ENCODE results near the gene ZNF622. TPM values are rescaled to one million over a fixed set of nuclear protein-coding genes. Genes with fewer than 3 reads are reported as not detected.

ZNF622 gene
- total and polyA plus RNA-seq, 2 of the 13 experiments (the other 11 are each of a cell fraction or from before 2014, with no cell fraction given) = 12.1 to 44.7 TPM

DNA sequence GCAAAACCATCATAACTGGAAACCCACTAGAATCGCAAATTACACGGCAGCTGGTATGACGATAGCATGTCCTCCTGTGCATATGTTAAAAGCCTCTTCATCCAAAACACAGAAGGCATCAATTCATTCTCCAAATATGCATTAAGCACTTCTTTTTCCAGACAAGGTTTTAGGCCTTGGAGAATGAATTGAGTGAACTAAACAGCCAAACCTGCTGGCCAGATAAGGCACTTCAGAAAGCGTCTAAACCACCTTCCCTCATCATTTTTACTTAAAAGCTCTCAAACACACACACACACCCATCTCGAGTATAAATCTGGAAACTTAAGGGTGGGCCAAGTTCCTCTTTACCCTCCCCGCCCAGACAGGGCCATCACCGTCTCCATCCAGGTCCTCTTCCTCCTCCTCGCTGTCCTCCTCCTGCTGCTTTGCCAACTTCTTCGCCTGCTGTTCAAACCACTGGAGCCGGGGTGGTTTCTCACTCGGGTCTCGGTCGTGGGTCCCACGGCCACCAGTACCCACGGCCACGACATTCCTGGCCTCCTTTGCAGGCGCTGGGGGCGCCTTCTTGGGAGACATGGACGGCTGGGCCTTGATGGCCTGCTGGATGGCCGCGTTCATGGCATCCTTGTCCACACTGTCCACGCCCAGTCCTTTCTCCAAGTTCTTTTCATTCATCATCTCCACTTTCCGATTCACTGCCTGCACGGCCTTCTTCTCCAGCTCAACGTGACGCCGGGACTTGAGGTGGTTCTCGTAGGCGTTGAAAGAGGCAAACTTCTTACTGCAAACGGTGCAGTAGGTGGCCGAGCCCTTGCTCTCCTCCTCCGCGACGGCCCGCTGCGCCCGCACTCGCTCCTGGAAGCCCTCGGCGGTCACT is 696 bp downstream of the ZNF622 start:
- no peak overlapping the region for H2AFZ ChIP-seq (ENCODE audit: low read length)
- peak overlapping the region; percentile 96 for H3K9ac ChIP-seq (ENCODE audit: insufficient read depth, low read depth, low read length)
- H4K20me1 ChIP-seq (ENCODE audit: insufficient read depth, low read length) = peaks cover 10% of the 10 kb centered on the region; the same call in 1 of the 2 replicates
- WGBS (ENCODE audit: low lambda C conversion rate) = 5% methylated on average over 32 of the region's 40 CpGs
- ChIA-PET POLR2A (no interaction called here), CTCF (ENCODE audit: low intra/inter-chr PET ratio, low total read pairs) (no interaction called here)
- DNase-seq (ENCODE audit: low spot score) = no peak
- H3K27me3 ChIP-seq (ENCODE audit: control insufficient read depth in 1 of 2, insufficient read depth in 2 of 2, low read length in 2 of 2) = no peaks in the 10 kb centered on the region; a peak in 1 of 5 replicates
- H3K4me3 ChIP-seq (replicated peaks in 1 of 3; ENCODE audit: insufficient read depth in 1 of 3, low read depth in 2 of 3, low read length in 3 of 3) = peak overlapping the region; percentile 76 to 99 (median 97)
- TSS peak; percentile 78 for BruUV-seq (replicated peaks)
- H3K4me2 ChIP-seq (ENCODE audit: low read depth, low read length) = peak overlapping the region; percentile 74
- H3K79me2 ChIP-seq (ENCODE audit: insufficient read depth, low read length) = peaks cover 45% of the 10 kb centered on the region
- H3K27ac ChIP-seq (ENCODE audit: extremely low read length, insufficient read depth, low read length) = peak overlapping the region; percentile 89
- in situ Hi-C loops (cut with HindIII; ENCODE audit: extremely low pct_ligation_motif_present, low pct_unique_long_range_greater_than_20kb) (no loop called here), intact Hi-C loops (cut with micrococcal nuclease; ENCODE audit: unreplicated experiment) (loop anchor here (1.0 to 10.0 kb wide), 3 partner anchors 9 to 270 kb away; no protein-coding TSS in a partner anchor)
- ATAC-seq = peak; percentile 12
- no peak for FAIRE-seq
- no peaks in the 10 kb centered on the region for H3K9me3 ChIP-seq (ENCODE audit: low read length)
- peaks cover 11 to 34% of the 10 kb centered on the region in 2 experiments; a peak in 4 of 5 replicates for H3K36me3 ChIP-seq (replicated peaks in 1 of 2; ENCODE audit: control insufficient read depth in 1 of 2, insufficient read depth in 2 of 2, low read length in 2 of 2)
- peaks cover 56% of the 10 kb centered on the region for H3K4me1 ChIP-seq (ENCODE audit: insufficient read depth, low read length)
- TF ChIP-seq ZNF263 (CRISPR knock-in tag; IDR thresholded peaks at IDR 0.05) (peak; percentile 70), NR1H2 (CRISPR knock-in tag; IDR thresholded peaks at IDR 0.05; ENCODE audit: borderline replicate concordance, low read depth) (0 out of 2 replicates have a peak, but pooled peaks have one; percentile 33), ZFP37 (CRISPR knock-in tag; IDR thresholded peaks at IDR 0.05; ENCODE audit: borderline replicate concordance) (peak; percentile 4; the same call in 1 of the 2 replicates), ZNF678 (CRISPR knock-in tag; IDR thresholded peaks at IDR 0.05) (0 out of 2 replicates have a peak, but pooled peaks have one; percentile 32), HOXA5 (CRISPR knock-in tag; IDR thresholded peaks at IDR 0.05) (0 out of 2 replicates have a peak, but pooled peaks have one; percentile 3), ZNF562 (CRISPR knock-in tag; IDR thresholded peaks at IDR 0.05; ENCODE audit: borderline replicate concordance) (peak; percentile 55; the same call in 1 of the 2 replicates), SMYD3 (CRISPR knock-in tag; IDR thresholded peaks at IDR 0.05) (0 out of 2 replicates have a peak, but pooled peaks have one; percentile 13), SATB2 (CRISPR knock-in tag; IDR thresholded peaks at IDR 0.05) (0 out of 2 replicates have a peak, but pooled peaks have one; percentile 10), ZFYVE20 (CRISPR knock-in tag; IDR thresholded peaks at IDR 0.05; ENCODE audit: borderline replicate concordance, low read depth) (0 out of 2 replicates have a peak, but pooled peaks have one; percentile 63), ZNF383 (CRISPR knock-in tag; IDR thresholded peaks at IDR 0.05; ENCODE audit: borderline replicate concordance) (0 out of 2 replicates have a peak, but pooled peaks have one; percentile 75), HOXA9 (CRISPR knock-in tag; IDR thresholded peaks at IDR 0.05; ENCODE audit: borderline replicate concordance) (0 out of 2 replicates have a peak, but pooled peaks have one; percentile 11), TMF1 (CRISPR knock-in tag; IDR thresholded peaks at IDR 0.05; ENCODE audit: low read depth) (0 out of 2 replicates have a peak, but pooled peaks have one; percentile 46), ZC3H13 (CRISPR knock-in tag; IDR thresholded peaks at IDR 0.05) (peak; percentile 58; the same call in 1 of the 2 replicates), ZNF501 (CRISPR knock-in tag; IDR thresholded peaks at IDR 0.05) (no peak), ETV6 (CRISPR knock-in tag; conservative IDR thresholded peaks at IDR 0.05) (no peak; the same call in 1 of the 2 replicates), ZNF101 (CRISPR knock-in tag; IDR thresholded peaks at IDR 0.05; ENCODE audit: borderline replicate concordance, low read depth) (0 out of 2 replicates have a peak, but pooled peaks have one; percentile 70), HNRNPLL (IDR thresholded peaks at IDR 0.05; ENCODE audit: low read depth, low read length, poor library complexity, severe bottlenecking) (no peak), ZNF780A (CRISPR knock-in tag; IDR thresholded peaks at IDR 0.05) (0 out of 2 replicates have a peak, but pooled peaks have one; percentile 18), MTA1 (CRISPR knock-in tag; IDR thresholded peaks at IDR 0.05; ENCODE audit: borderline replicate concordance) (0 out of 2 replicates have a peak, but pooled peaks have one; percentile 63), ZNF891 (CRISPR knock-in tag; IDR thresholded peaks at IDR 0.05) (0 out of 2 replicates have a peak, but pooled peaks have one; percentile 16), ETV5 (CRISPR knock-in tag; IDR thresholded peaks at IDR 0.05; ENCODE audit: borderline replicate concordance) (no peak), GTF3A (CRISPR knock-in tag; conservative IDR thresholded peaks at IDR 0.05) (0 out of 2 replicates have a peak, but pooled peaks have one; percentile 44)
- TF ChIP-seq, protein P1, sequence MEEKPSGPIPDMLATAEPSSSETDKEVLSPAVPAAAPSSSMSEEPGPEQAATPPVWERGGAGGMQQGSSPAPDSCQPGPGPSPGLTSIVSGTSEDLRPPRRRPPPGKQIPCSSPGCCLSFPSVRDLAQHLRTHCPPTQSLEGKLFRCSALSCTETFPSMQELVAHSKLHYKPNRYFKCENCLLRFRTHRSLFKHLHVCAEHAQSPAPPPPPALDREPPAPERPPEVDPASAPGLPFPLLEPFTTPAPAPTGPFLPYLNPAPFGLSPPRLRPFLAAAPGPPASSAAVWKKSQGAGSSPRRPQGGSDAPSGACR (CRISPR knock-in tag; IDR thresholded peaks at IDR 0.05) = 0 out of 2 replicates have a peak, but pooled peaks have one; percentile 3

Data from HepG2 (cell line).